GM19035 (cell line): ENCODE measurements around the gene TTL.
"Not testable (repeated sequence)": the region's sequence is repeated elsewhere in the genome, so short reads cannot be mapped to it uniquely, and the experiment has no call there.

Experiments used
- ATAC-seq: cut with Tn5 transposase; IDR thresholded peaks from one replicate; pipeline ENCODE4 v1.9.1; 2021; ENCODE audit not compliant: unreplicated experiment

TTL gene

GRCh38 chr2:112474844-112475486 lies 7.0 kb upstream of the TTL start:
- no peak for ATAC-seq

- no peak for ATAC-seq
Observed at GRCh38 chr2:112476434-112476833, 5.5 kb upstream of the TTL start.

- no peak for ATAC-seq
Observed at GRCh38 chr2:112480530-112481049, 1.4 kb upstream of the TTL start.

GRCh38 chr2:112481050-112481527 lies 867 bp upstream of the TTL start:
- peak; percentile 55 for ATAC-seq

- peak; percentile 7 for ATAC-seq
Observed at GRCh38 chr2:112482309-112483041, 519 bp downstream of the TTL start.

GRCh38 chr2:112483042-112483473 lies 1.1 kb downstream of the TTL start:
- no peak for ATAC-seq

GRCh38 chr2:112483831-112484230 lies 1.9 kb downstream of the TTL start:
- no peak for ATAC-seq

- ATAC-seq = no peak
Observed at GRCh38 chr2:112485849-112486248, 3.9 kb downstream of the TTL start.

GRCh38 chr2:112486895-112487294 lies 4.9 kb downstream of the TTL start:
- no peak for ATAC-seq

- ATAC-seq = no peak
Observed at GRCh38 chr2:112487444-112487961, 5.5 kb downstream of the TTL start.

- no peak for ATAC-seq
Observed at GRCh38 chr2:112488201-112488600, 6.2 kb downstream of the TTL start.

- no peak for ATAC-seq
Observed at GRCh38 chr2:112491946-112492345, 10.0 kb downstream of the TTL start.

GRCh38 chr2:112493048-112493447 lies 11.1 kb downstream of the TTL start:
- ATAC-seq = no peak

GRCh38 chr2:112493858-112494648 lies 12.1 kb downstream of the TTL start:
- no peak for ATAC-seq

GRCh38 chr2:112494828-112495227 lies 12.9 kb downstream of the TTL start:
- ATAC-seq = no peak

GRCh38 chr2:112495878-112496277 lies 13.9 kb downstream of the TTL start:
- ATAC-seq = not testable (repeated sequence)

- peak; percentile 64 for ATAC-seq
Observed at GRCh38 chr2:112500850-112501484, 19.0 kb downstream of the TTL start.

GRCh38 chr2:112509239-112509998 lies 27.5 kb downstream of the TTL start:
- not testable (repeated sequence) for ATAC-seq

- no peak for ATAC-seq
Observed at GRCh38 chr2:112516801-112517200, 34.8 kb downstream of the TTL start.

GRCh38 chr2:112518807-112519206 lies 36.9 kb downstream of the TTL start:
- ATAC-seq = no peak
